T-helper 17 cell (primary cell): ENCODE results near the gene C1R. TPM values are rescaled to one million over a fixed set of nuclear protein-coding genes. Genes with fewer than 3 reads are reported as not detected.

ENCODE experiments used
- ATAC-seq: fragments of 150-1000 bp; cut with Tn5 transposase; 2 replicates; pipeline ENCODE4 v1.10.0; 2021; ENCODE audit warnings: mild to moderate bottlenecking, moderate library complexity
- DNase-seq, 3 donors: peaks; one replicate each; pipeline versions ENCODE4 v3.0.0 to v3.0.0-alpha.2; 2020 to 2021
- H3K9me3 ChIP-seq: one replicate; pipeline ENCODE4 v1.7.0; 2013; ENCODE audit warnings: low read length, mild to moderate bottlenecking; ENCODE audit not compliant: control insufficient read depth, poor library complexity, severe bottlenecking
- H3K27ac Mint-ChIP-seq: one replicate; pipeline ENCODE4 v1.8.0; 2022; ENCODE audit warnings: mild to moderate bottlenecking, moderate library complexity, mixed read lengths
- H3K27me3 Mint-ChIP-seq: one replicate; pipeline ENCODE4 v1.8.0; 2022; ENCODE audit warnings: mixed read lengths
- H3K36me3 Mint-ChIP-seq: one replicate; pipeline ENCODE4 v1.8.0; 2022; ENCODE audit warnings: low read depth, mixed read lengths
- H3K4me1 Mint-ChIP-seq: one replicate; pipeline ENCODE4 v1.8.0; 2022; ENCODE audit warnings: mild to moderate bottlenecking, mixed read lengths
- H3K4me3 Mint-ChIP-seq: one replicate; pipeline ENCODE4 v1.8.0; 2022; ENCODE audit warnings: mild to moderate bottlenecking, moderate library complexity, mixed read lengths
- total RNA-seq, 4 donors: library from RNA in 2 of 4; stranded (reverse) in 2 of 4; gene quantifications; one replicate each; pipeline ENCODE4 v1.2.3 and lab custom pipeline; 2022 to 2026

C1R gene
- total RNA-seq, 2 donors from 2014 or later = 3.4 to 7.2 TPM

DNA sequence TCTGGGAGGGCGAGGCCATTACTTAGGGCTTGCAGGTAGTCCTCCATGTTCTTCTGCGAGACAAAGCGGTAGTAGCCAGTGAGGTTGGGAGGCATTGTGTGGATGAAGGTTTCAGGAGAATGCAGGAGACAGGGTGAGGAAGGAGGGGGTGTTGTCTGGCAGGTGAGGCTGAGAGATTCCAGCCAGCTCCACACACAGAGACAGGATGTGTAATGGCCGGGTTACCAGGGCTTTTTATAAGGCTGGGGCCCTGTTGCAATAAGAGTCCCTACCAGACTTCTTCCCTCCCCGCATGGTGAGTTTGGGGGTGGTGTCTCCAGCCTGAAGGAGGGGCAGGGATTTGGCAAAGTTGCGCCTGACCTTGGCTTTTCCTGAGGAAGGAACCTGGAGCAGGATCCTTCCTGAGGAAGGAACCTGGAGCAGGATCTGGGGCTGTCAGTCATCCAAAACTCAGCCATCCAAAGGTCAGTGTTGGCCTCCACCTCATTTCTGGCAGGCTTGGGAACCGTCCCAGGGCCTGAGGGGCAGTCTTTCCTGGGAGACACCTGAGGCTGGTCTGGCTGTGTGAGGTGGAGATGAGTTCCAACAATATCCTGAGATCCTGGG, 36.5 kb upstream of the C1R start, which contains the start of gene RBP5:
TSS of gene RBP5 (minus strand) at position 209 of the 606 bp plus-strand sequence. CDS start at position 95, 114 bp downstream.
- Mint-ChIP-seq H3K27ac (peak within 1 kb of the TSS; percentile 97), H3K36me3 (peaks cover 2% of the 10 kb centered on the region), H3K27me3 (no peaks in the 10 kb centered on the region), H3K4me1 (peaks cover 33% of the 10 kb centered on the region), H3K4me3 (peak within 1 kb of the TSS; percentile 98)
- no peak for ATAC-seq
- DNase-seq = no peak
- no peaks in the 10 kb centered on the region for H3K9me3 ChIP-seq

DNA sequence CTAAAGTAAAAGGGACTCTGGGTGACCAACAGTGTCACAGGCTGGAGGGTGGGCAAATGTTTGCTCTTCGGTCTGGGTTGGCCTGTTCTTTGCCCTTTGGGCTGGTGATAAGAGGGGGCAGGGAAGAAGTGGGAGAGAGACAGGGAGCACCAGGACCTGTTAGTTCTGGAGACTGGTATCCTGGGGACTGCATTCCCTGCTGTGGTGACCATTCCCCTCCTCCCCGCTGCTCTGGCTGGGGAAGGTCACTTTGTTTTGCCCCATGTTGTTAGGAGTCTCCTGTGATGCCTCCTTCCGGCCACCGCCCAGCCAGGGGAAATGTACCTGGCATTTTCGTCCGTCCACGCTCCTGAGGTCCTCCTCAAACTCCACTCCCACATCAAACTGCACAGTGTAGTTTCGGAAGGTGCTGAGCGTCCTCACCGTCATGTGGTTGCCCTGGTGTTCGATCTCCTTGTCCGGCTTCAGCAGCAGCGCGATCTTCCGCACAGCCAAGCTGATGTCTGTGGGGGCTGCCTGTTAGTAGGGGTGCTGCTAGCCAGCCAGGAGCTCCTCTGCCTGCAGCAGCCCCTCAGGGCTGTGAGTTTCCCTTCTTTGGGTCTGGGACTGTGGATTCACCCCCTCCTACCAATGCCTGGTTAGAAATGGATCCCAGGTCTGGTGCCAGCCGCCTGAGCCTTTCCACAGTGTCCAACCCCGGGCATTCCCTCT, 35.8 kb upstream of the C1R start:
- H3K9me3 ChIP-seq = no peaks in the 10 kb centered on the region
- H3K36me3 Mint-ChIP-seq = peaks cover 2% of the 10 kb centered on the region
- ATAC-seq = no peak
- no peaks in the 10 kb centered on the region for H3K27me3 Mint-ChIP-seq
- H3K4me1 Mint-ChIP-seq = peaks cover 30% of the 10 kb centered on the region
- H3K4me3 Mint-ChIP-seq = peak overlapping the region; percentile 75
- DNase-seq = no peak
- H3K27ac Mint-ChIP-seq = no peak overlapping the region

DNA sequence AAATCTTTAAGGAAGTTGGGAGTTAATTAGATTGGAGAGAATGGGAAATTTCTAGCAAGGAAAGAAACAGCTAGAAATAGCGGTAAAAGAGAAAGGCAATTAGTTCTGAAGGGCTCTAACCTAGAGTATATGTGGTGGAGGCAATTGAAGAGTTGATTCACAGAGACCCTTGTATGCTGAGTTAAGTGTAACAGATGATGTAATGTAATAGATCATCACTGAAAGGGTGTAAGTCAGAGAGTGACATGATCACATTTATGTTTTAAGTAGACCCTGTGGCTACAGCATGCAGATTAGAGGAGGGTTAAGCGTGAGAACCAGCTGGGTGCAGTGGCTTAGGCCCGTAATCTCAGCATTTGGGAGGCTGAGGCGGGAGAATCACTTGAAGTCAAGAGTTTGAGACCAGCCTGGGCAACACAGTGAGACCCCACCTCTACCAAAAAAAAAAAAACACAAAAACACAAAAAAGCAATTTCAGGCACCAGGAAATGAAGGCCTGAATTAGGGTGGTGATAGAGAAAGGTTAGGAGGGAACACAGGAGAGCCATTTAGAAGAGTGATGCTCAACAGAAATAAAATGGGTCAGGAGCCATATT, 33.5 kb upstream of the C1R start:
- Mint-ChIP-seq H3K27ac (no peak overlapping the region), H3K4me3 (no peak overlapping the region), H3K27me3 (no peaks in the 10 kb centered on the region), H3K4me1 (peaks cover 12% of the 10 kb centered on the region), H3K36me3 (peaks cover under 1% of the 10 kb centered on the region)
- ATAC-seq (no peak), DNase-seq (no peak)
- no peaks in the 10 kb centered on the region for H3K9me3 ChIP-seq

DNA sequence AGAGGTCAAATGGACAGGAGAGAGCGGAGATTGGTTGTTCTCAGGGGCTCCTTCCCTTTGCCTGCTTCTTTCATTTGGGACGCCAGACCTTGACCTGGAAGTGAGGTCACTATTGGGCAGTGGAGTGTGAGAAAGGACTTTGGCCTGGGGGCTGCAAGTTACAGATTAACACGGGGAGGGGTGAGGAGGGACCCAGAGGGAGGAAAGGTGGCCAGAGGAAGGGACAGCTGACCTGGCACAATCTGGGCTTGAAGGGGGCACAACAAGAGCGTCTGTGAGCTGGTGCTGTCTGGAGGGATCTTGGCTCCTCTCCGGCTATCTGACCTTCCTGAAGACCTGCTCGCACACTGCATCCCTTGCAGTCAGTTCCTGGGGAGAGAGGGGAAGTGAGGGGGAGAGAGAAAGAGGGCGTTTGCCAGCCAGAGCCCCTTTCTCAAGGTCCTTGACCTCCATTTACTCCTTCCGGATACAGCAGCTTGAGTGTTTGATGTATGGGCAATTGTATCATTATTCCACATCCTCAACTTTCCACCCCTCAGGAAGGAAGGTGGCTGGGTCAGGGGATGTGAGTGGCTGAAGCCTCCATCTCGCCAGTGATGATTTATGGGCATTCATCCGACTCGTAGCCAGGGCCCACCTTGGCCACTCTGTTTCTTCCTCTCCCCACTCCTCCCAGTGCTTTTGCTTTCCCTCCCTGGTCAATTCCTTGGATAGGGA, 31.7 kb upstream of the C1R start:
- Mint-ChIP-seq H3K27ac (peak overlapping the region; percentile 29), H3K4me1 (peaks cover 12% of the 10 kb centered on the region), H3K4me3 (no peak overlapping the region), H3K27me3 (no peaks in the 10 kb centered on the region), H3K36me3 (no peaks in the 10 kb centered on the region)
- no peak for DNase-seq
- H3K9me3 ChIP-seq = no peaks in the 10 kb centered on the region
- ATAC-seq = no peak

DNA sequence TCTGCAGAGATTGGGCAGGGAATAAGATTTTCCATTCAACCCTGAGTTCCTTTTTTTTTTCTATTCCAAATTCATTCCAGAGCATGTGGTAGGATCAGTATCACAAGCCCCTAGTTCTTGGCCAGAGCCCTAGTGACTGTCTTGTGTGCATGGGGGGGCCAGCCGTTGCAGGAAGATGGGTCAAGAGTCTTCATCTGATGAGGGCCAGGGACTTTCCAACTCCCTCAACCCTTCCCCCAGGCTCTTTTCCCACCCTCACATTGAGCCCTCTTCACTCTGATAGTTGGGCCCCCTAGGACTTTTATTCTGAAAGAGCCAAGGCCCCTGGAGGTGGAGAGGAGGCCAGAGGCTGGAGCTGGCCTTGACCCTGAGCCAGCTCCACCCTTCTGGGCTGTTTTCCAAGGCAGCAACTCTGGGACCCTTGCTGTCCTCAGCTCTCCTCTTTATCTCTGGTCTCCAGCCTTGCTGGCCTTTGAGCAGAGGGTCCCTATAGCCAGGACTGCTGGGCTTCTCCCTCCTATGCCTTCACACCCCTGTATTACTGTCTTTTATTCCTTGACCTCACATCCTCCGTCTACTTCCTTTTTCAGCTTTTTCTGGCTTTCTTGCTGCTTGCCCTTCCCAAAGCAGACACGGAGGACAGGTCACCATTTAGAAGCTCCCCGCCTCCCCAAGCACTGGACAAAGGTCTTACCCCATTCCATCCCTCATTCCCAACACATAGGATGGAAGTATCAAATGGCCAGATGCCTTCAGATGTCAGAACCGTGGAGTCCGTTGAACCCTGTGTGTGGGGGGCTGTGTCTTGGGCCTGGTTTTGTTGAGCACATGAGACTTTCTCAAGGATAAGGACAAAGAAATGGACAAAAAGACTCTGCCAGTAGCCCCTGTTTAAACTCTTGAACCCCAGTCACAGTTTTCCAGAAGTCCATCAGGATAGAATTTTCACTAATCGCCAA, 30.8 kb upstream of the C1R start:
- ATAC-seq (no peak), DNase-seq (no peak)
- H3K4me1 Mint-ChIP-seq = peaks cover 17% of the 10 kb centered on the region
- H3K36me3 Mint-ChIP-seq = peaks cover under 1% of the 10 kb centered on the region
- no peaks in the 10 kb centered on the region for H3K9me3 ChIP-seq
- peak overlapping the region; percentile 29 for H3K27ac Mint-ChIP-seq
- H3K4me3 Mint-ChIP-seq = no peak overlapping the region
- H3K27me3 Mint-ChIP-seq = no peaks in the 10 kb centered on the region

DNA sequence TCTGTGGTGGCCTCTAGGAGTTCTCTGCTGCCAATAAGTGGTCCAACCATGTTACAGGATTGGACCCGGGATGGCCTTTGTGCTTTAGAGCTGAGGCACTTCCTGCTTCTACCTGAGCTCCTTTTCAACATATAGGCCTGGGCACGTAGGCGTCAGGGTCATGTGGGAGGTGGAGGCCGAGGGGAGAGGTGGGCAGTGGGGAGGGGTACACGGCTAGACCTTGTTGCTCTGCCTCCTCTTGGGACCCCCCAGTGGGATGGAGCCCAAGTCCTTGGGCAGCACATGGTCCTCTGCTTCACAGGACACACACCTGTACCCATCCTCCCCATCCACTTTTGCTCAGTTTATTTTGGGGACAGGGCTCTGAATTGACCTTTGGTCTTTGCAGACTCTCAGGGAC, 29.1 kb upstream of the C1R start:
- H3K4me3 Mint-ChIP-seq = no peak overlapping the region
- H3K9me3 ChIP-seq = no peaks in the 10 kb centered on the region
- H3K27ac Mint-ChIP-seq = no peak overlapping the region
- DNase-seq (no peak), ATAC-seq (no peak)
- H3K27me3 Mint-ChIP-seq = no peaks in the 10 kb centered on the region
- peaks cover 12% of the 10 kb centered on the region for H3K4me1 Mint-ChIP-seq
- H3K36me3 Mint-ChIP-seq = peaks cover 2% of the 10 kb centered on the region

DNA sequence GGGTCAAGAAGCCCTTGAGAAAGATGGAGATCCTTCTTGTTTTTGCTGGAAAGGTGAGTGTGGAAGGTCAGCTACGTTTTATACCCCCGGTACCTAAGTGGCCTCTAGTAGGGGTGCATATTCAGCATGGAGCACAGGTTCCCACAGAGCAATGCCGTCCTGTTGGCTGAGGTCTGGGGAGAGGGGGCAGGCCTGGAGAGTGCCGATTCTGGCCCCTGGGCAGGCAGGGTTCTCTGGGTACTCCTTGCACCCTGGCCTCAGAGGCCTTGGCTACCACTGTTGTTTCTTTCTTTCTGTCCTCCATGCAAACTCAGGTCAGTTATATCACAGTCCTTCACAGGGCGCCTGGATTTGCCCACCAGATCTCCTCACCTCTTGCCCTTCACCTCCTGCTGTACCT, 27.9 kb upstream of the C1R start:
- no peak overlapping the region for H3K27ac Mint-ChIP-seq
- no peaks in the 10 kb centered on the region for H3K27me3 Mint-ChIP-seq
- ATAC-seq (no peak), DNase-seq (no peak)
- peaks cover 4% of the 10 kb centered on the region for H3K36me3 Mint-ChIP-seq
- H3K9me3 ChIP-seq = no peaks in the 10 kb centered on the region
- H3K4me1 Mint-ChIP-seq = peaks cover 11% of the 10 kb centered on the region
- no peak overlapping the region for H3K4me3 Mint-ChIP-seq

DNA sequence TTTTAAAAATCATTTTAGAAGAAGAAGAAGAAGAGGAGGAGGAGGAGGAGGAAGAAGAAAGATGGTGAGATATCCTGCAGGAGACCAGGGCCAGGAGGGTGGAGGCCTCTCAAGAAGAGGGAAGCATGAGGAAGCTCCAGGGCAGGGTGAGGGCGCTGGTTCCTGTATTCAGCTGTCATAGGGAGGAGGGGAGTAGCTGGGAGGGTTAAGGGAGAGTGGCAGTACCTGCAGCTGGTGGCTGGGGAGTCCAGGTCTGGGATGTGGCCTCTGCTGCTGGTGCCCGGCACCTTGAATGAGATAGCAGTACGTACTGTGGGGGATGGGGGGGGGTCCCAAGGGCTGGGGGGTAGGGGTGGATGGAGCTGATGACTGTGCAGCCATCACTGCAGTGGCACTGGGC, 26.6 kb upstream of the C1R start:
- DNase-seq = no peak
- H3K9me3 ChIP-seq = no peaks in the 10 kb centered on the region
- ATAC-seq = no peak
- H3K36me3 Mint-ChIP-seq = peaks cover 5% of the 10 kb centered on the region
- H3K4me1 Mint-ChIP-seq = peaks cover 13% of the 10 kb centered on the region
- no peaks in the 10 kb centered on the region for H3K27me3 Mint-ChIP-seq
- H3K4me3 Mint-ChIP-seq = no peak overlapping the region
- H3K27ac Mint-ChIP-seq = no peak overlapping the region

DNA sequence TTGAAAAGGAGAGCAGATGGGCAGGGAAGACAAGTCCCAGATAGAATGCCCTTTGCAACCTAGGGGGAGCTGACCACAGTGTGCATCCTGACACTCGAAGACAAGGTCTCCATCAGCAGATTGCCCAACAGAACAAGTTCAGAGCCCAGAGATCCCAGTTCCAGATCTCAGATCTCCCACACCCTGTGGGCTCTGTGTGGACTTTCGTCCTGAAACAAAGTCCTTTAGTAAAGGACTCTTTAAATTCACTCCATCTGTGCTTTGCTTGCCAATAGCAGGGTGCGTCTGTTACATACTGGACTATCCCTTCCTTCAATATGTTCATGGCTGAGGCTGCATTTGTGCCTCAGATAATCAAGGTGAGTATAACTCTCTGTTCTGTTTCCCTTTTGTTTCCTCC, 25.4 kb upstream of the C1R start:
- Mint-ChIP-seq H3K36me3 (peaks cover 5% of the 10 kb centered on the region), H3K4me1 (peaks cover 17% of the 10 kb centered on the region), H3K27ac (no peak overlapping the region), H3K27me3 (no peaks in the 10 kb centered on the region), H3K4me3 (no peak overlapping the region)
- DNase-seq (no peak), ATAC-seq (no peak)
- no peaks in the 10 kb centered on the region for H3K9me3 ChIP-seq

DNA sequence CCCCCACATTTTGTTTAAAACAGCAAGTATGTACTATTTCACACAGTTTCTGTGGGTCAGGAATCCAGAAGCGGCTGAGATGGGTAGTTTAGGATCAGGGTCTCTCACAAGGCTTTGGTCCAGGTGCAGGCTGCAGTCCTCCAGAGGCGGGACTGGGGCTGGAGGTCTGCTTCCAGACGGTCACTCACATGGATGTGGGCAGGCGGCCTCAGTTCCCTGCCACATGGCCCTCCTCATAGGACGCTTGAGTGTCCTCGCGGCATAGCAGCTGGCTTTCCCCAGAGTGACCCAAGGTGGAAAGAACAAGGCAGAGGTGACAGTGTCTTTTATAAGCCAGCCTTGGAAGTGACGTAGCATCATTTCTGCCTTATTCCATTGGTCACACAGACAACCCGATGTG, 24.7 kb upstream of the C1R start:
- no peak for ATAC-seq
- H3K27me3 Mint-ChIP-seq = no peaks in the 10 kb centered on the region

DNA sequence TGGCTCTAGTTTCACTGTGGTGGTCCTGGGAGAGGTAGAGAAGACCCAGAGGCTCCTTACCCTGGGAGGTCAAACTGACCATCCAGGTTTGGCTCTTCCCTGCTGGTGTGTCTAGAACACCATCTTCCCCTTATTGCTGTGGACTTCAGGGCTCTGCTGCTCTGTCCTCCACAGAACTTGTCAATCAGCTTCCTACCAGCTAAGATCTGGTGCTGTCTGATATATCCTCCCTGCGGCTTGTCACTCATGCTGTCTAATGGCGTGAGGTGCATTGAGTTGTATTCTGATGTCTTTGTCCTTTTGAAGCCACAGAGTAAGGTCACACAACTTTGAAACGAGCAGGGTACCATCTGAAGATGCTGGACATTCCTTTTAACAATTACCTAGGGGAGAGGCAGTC, 24.0 kb upstream of the C1R start:
- Mint-ChIP-seq H3K36me3 (peaks cover 5% of the 10 kb centered on the region), H3K4me3 (no peak overlapping the region), H3K27me3 (no peaks in the 10 kb centered on the region), H3K4me1 (peaks cover 17% of the 10 kb centered on the region), H3K27ac (no peak overlapping the region)
- DNase-seq (no peak), ATAC-seq (no peak)
- no peaks in the 10 kb centered on the region for H3K9me3 ChIP-seq

More for the DNA sequence above, 24.7 kb upstream of the C1R start:
- Mint-ChIP-seq H3K36me3 (peaks cover 5% of the 10 kb centered on the region), H3K27ac (no peak overlapping the region), H3K4me3 (no peak overlapping the region), H3K4me1 (peaks cover 17% of the 10 kb centered on the region)
- no peak for DNase-seq
- no peaks in the 10 kb centered on the region for H3K9me3 ChIP-seq

DNA sequence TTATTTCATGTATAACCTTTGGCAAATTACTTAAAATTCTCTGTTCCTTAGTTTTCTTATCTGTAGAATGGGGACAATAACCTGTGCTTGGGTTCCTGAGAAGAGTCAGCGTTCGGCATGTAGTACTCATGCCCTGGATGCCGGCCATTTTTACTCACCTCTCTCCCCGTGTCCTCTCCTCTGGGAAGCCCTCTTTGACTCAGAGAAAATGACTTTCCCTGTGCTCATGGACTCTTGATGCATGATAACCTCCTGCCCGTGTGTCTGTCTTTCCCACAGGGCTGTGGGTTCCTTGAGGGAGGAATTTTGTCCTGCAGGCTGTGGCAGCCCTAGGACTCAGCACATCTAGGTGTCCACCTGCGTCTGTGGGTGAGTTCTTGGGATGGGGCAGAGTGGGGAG, 22.6 kb upstream of the C1R start:
- peaks cover 5% of the 10 kb centered on the region for H3K36me3 Mint-ChIP-seq
- no peak for DNase-seq
- no peaks in the 10 kb centered on the region for H3K27me3 Mint-ChIP-seq
- no peak overlapping the region for H3K4me3 Mint-ChIP-seq
- no peak overlapping the region for H3K27ac Mint-ChIP-seq
- H3K4me1 Mint-ChIP-seq = peaks cover 16% of the 10 kb centered on the region
- H3K9me3 ChIP-seq = no peaks in the 10 kb centered on the region
- no peak for ATAC-seq
